ENCODE results near the gene RREB1. TPM values are rescaled to one million over a fixed set of nuclear protein-coding genes. Genes with fewer than 3 reads are reported as not detected.
A peak's percentile ranks its signal among the peaks of the same experiment; 100 is the strongest.

RREB1 gene
- total RNA-seq, 1 donor from 2014 or later, result 12.7 TPM

- H3K27ac Mint-ChIP-seq, result no peak overlapping the region
- H3K4me3 Mint-ChIP-seq, result no peak overlapping the region
- no peak for DNase-seq (ENCODE audit: low spot score)
- peaks cover 13% of the 10 kb centered on the region for H3K4me1 Mint-ChIP-seq (ENCODE audit: low read depth)
- H3K9me3 Mint-ChIP-seq, result no peaks in the 10 kb centered on the region
- peaks cover 67% of the 10 kb centered on the region for H3K27me3 Mint-ChIP-seq (ENCODE audit: insufficient read depth)
- intact Hi-C loops (cut with micrococcal nuclease), result no loop called here
- H3K36me3 Mint-ChIP-seq (ENCODE audit: low read depth), result no peaks in the 10 kb centered on the region
Observed at GRCh38 chr6:7075341-7076000, 32.3 kb upstream of the RREB1 start.

DNA sequence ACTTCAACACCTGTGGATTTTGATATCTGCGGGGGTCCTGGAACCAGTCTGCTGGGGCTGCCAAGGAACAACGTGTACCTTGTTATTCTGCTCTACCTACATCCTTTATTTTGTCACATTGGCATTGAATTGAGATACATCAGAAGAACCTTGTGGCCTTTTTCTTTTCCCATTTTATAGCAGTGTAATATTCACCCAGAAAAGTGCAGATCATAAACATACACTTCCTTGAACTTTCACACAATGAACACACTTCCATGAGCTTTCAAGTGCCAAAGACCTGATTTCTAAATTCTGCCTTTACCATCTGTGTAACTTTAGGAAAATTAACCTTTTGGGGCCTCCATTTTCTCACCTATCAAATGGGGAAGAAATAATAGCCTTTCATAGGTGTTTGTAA lies 29.9 kb upstream of the RREB1 start:
- Mint-ChIP-seq H3K36me3 (ENCODE audit: low read depth) (no peaks in the 10 kb centered on the region), H3K9me3 (no peaks in the 10 kb centered on the region), H3K27ac (no peak overlapping the region), H3K27me3 (ENCODE audit: insufficient read depth) (peaks cover 73% of the 10 kb centered on the region), H3K4me1 (ENCODE audit: low read depth) (peaks cover 13% of the 10 kb centered on the region), H3K4me3 (no peak overlapping the region)
- intact Hi-C loops (cut with micrococcal nuclease), result no loop called here
- no peak for DNase-seq (ENCODE audit: low spot score)

DNA sequence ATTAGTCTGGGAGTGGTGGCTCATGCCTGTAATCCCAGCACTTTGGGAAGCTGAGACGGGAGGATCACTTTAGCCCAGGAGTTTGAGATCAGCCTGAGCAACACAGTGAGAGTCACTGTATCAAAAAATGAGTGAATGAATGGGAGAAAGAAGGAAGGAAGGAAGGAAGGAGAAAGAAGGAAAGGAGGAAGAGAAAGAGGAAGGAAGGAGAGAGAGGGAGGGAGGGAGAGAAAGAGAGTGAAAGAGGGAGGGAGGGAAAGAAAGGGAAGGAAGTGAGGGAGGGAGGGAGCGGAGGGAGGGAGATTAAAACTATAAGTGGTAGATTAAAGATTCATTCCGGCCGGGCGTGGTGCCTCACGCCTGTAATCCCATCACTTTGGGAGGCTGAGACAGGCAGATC lies 28.9 kb upstream of the RREB1 start:
- no peak overlapping the region for H3K4me3 Mint-ChIP-seq
- no peak for DNase-seq (ENCODE audit: low spot score)
- no peaks in the 10 kb centered on the region for H3K9me3 Mint-ChIP-seq
- intact Hi-C loops (cut with micrococcal nuclease), result no loop called here
- H3K4me1 Mint-ChIP-seq (ENCODE audit: low read depth), result peaks cover 5% of the 10 kb centered on the region
- no peak overlapping the region for H3K27ac Mint-ChIP-seq
- H3K27me3 Mint-ChIP-seq (ENCODE audit: insufficient read depth), result peaks cover 73% of the 10 kb centered on the region
- H3K36me3 Mint-ChIP-seq (ENCODE audit: low read depth), result no peaks in the 10 kb centered on the region

DNA sequence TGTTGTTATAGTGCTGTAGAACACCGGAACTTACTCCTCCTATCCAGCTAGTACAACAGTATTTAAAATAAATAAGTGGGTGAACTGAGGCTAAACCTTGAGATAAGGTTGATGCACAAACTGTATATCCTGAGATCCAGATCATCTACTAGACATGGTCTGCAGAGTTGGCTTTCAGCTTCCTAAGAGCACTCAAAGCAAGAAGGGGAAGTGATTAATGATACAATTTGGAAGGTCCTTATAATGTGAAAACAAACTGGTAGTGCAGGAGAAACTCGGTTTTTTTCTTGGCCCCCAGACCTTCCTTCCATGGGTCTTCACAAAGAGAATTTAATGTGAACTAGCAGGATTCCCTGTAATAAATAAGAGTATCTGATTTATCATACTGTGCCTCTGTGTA lies 27.4 kb upstream of the RREB1 start:
- Mint-ChIP-seq H3K36me3 (ENCODE audit: low read depth) (no peaks in the 10 kb centered on the region), H3K27ac (no peak overlapping the region), H3K4me3 (no peak overlapping the region), H3K9me3 (no peaks in the 10 kb centered on the region), H3K27me3 (ENCODE audit: insufficient read depth) (peaks cover 81% of the 10 kb centered on the region), H3K4me1 (ENCODE audit: low read depth) (no peaks in the 10 kb centered on the region)
- intact Hi-C loops (cut with micrococcal nuclease), result no loop called here
- DNase-seq (ENCODE audit: low spot score), result no peak

DNA sequence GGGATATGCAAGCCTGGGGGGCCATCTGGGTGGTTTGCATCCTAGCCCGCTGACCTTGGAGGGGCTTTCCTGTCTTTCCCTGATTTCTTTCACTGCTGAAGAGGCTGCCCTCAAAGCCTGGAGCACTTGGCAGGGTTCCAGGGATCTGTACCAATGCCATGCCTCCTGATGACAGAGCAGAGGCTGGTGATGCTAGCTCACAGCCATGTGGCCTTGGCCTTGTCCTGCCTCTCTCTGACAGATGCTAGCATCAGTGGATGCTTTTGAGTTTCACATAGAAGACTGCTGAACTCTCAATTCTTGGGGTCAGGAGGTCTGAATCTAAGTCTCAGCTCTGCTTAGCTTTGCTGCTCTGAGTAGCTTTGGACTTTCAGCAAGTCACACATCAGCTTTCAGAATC lies 21.9 kb upstream of the RREB1 start:
- DNase-seq (ENCODE audit: low spot score), result no peak
- Mint-ChIP-seq H3K27me3 (ENCODE audit: insufficient read depth) (peaks cover 87% of the 10 kb centered on the region), H3K9me3 (no peaks in the 10 kb centered on the region), H3K4me3 (no peak overlapping the region), H3K27ac (no peak overlapping the region), H3K4me1 (ENCODE audit: low read depth) (peaks cover 27% of the 10 kb centered on the region), H3K36me3 (ENCODE audit: low read depth) (no peaks in the 10 kb centered on the region)
- intact Hi-C loops (cut with micrococcal nuclease), result loop anchor here (1.0 to 5.0 kb wide), 3 partner anchors 12 to 289 kb away; no protein-coding TSS in a partner anchor

DNA sequence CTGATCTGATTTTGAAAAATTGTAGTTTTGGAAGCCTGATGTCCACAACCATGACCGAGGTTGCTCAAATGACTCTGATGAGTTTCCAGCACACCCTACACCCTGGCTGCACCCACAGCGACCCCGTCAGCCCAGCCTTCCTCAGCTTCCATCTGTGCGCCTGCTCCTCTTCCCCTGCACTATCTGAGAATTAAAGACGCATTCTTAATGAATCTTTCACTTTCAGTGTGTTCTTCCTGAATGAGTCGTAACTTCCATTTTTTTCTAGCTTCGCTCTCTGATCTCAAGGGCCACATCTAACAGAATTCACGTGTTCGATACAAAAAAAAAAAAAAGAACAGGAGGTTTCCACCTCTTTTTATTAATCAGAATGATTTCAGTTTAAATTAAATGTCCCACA lies 21.3 kb upstream of the RREB1 start:
- H3K4me1 Mint-ChIP-seq (ENCODE audit: low read depth), result peaks cover 27% of the 10 kb centered on the region
- peak overlapping the region; percentile 63 for H3K4me3 Mint-ChIP-seq
- no peaks in the 10 kb centered on the region for H3K36me3 Mint-ChIP-seq (ENCODE audit: low read depth)
- H3K27ac Mint-ChIP-seq, result no peak overlapping the region
- peaks cover 81% of the 10 kb centered on the region for H3K27me3 Mint-ChIP-seq (ENCODE audit: insufficient read depth)
- intact Hi-C loops (cut with micrococcal nuclease), result loop anchor here (1.0 to 5.0 kb wide), 3 partner anchors 12 to 289 kb away; no protein-coding TSS in a partner anchor
- DNase-seq (ENCODE audit: low spot score), result no peak
- no peaks in the 10 kb centered on the region for H3K9me3 Mint-ChIP-seq

DNA sequence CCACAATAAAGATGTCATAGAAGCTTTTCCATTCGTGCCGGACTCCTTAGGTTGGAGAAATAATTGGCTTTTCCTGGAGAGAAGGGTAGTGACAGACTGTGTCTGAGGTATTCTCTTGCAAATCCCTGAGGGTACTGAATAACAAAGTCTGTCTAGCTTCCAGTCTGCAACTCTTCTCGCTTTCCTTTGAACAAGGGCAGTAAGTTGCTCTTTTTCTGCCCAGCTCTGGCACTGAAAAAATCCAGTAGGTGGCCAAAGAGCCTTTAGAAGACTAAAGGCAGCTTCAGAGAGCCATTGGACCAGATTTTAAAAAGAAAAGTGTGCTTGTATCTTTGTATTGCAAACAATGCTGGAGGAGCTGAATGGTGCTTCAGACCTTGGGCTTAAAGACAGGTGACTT lies 20.7 kb upstream of the RREB1 start:
- Mint-ChIP-seq H3K9me3 (no peaks in the 10 kb centered on the region), H3K27me3 (ENCODE audit: insufficient read depth) (peaks cover 78% of the 10 kb centered on the region), H3K27ac (no peak overlapping the region), H3K4me1 (ENCODE audit: low read depth) (peaks cover 27% of the 10 kb centered on the region), H3K36me3 (ENCODE audit: low read depth) (no peaks in the 10 kb centered on the region), H3K4me3 (peak overlapping the region; percentile 63)
- intact Hi-C loops (cut with micrococcal nuclease), result loop anchor here (1.0 to 5.0 kb wide), 3 partner anchors 20 to 290 kb away; partner anchors contain the start of gene RREB1
- no peak for DNase-seq (ENCODE audit: low spot score)

DNA sequence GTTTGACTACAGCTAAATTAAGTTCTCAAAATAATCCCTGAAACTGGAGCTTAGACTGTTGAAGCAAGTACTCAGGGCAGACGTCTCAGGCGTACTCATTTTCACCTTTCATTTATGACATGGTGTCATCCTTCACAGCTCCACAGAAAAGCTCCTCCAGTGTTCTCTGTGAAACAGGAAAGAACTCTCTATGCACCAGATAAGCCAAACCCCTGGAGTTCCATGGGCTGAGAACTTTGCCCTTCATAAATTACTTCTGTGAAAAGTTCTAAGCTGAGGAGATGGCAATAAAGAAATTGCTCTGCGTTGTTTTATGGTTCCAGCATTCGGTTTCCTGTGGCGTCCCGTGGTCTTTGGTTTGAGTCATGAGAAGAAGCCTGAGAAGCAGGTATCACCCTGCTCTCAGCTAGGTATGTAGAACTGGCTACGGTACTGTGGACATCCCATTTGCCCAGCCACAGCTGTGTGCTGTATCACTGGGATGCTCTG lies 20.2 kb upstream of the RREB1 start:
- intact Hi-C loops (cut with micrococcal nuclease), result loop anchor here (1.0 to 5.0 kb wide), 3 partner anchors 20 to 290 kb away; partner anchors contain the start of gene RREB1
- Mint-ChIP-seq H3K9me3 (no peaks in the 10 kb centered on the region), H3K36me3 (ENCODE audit: low read depth) (no peaks in the 10 kb centered on the region), H3K4me3 (peak overlapping the region; percentile 63), H3K4me1 (ENCODE audit: low read depth) (peaks cover 27% of the 10 kb centered on the region), H3K27ac (no peak overlapping the region), H3K27me3 (ENCODE audit: insufficient read depth) (peaks cover 76% of the 10 kb centered on the region)
- DNase-seq (ENCODE audit: low spot score), result peak; percentile 20

GRCh38 chr6:7088076-7088742 lies 19.6 kb upstream of the RREB1 start:
- no peak for DNase-seq (ENCODE audit: low spot score)
- H3K27me3 Mint-ChIP-seq (ENCODE audit: insufficient read depth), result peaks cover 71% of the 10 kb centered on the region
- no peaks in the 10 kb centered on the region for H3K9me3 Mint-ChIP-seq
- intact Hi-C loops (cut with micrococcal nuclease), result loop anchor here (5.0 kb wide), 2 partner anchors 171 to 291 kb away; no protein-coding TSS in a partner anchor
- no peak overlapping the region for H3K27ac Mint-ChIP-seq
- H3K4me1 Mint-ChIP-seq (ENCODE audit: low read depth), result peaks cover 27% of the 10 kb centered on the region
- no peaks in the 10 kb centered on the region for H3K36me3 Mint-ChIP-seq (ENCODE audit: low read depth)
- no peak overlapping the region for H3K4me3 Mint-ChIP-seq

DNA sequence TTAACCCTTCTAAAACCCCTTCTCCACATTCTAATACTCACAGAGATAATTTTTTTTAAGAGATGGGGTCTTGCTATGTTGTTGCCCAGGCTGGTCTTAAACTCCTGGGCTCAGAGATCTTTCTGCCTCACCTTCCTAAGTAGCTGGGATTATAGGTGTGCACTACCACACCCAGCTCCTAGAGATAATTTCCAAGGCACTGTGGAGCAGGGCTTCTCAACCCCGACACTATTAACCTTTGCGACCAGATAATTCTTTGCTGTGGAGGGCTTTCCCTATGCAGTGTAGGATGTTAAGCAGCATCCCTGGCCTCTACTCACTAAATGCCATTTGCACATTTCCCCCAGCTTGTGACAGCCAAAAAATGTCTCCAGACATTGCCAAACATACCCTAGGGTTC lies 8.8 kb upstream of the RREB1 start:
- Mint-ChIP-seq H3K27me3 (ENCODE audit: insufficient read depth) (peaks cover 62% of the 10 kb centered on the region), H3K4me3 (no peak overlapping the region), H3K27ac (no peak overlapping the region), H3K4me1 (ENCODE audit: low read depth) (no peaks in the 10 kb centered on the region), H3K36me3 (ENCODE audit: low read depth) (no peaks in the 10 kb centered on the region), H3K9me3 (no peaks in the 10 kb centered on the region)
- intact Hi-C loops (cut with micrococcal nuclease), result no loop called here
- DNase-seq (ENCODE audit: low spot score), result no peak

GRCh38 chr6:7100072-7100752 lies 7.5 kb upstream of the RREB1 start:
- H3K27ac Mint-ChIP-seq, result no peak overlapping the region
- no peaks in the 10 kb centered on the region for H3K9me3 Mint-ChIP-seq
- no peak overlapping the region for H3K4me3 Mint-ChIP-seq
- H3K4me1 Mint-ChIP-seq (ENCODE audit: low read depth), result no peaks in the 10 kb centered on the region
- intact Hi-C loops (cut with micrococcal nuclease), result no loop called here
- H3K36me3 Mint-ChIP-seq (ENCODE audit: low read depth), result no peaks in the 10 kb centered on the region
- peaks cover 58% of the 10 kb centered on the region for H3K27me3 Mint-ChIP-seq (ENCODE audit: insufficient read depth)
- no peak for DNase-seq (ENCODE audit: low spot score)

DNA sequence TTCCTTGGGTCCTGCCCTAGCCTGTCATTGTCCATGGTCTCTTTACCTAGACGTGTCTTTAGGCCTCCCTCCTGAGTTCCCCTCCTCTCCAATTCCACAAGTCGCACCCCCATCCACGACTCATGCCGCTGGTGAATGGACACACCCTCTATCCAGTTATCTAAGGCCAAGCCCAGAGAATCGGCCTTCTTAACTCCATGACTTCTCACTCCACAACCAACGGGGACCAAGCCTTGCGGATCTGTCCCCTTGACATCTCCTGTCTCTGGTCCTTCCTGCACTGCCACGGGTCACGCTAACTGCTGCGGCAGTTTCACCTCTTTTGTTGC lies 7.0 kb upstream of the RREB1 start:
- Mint-ChIP-seq H3K4me3 (no peak overlapping the region), H3K36me3 (ENCODE audit: low read depth) (no peaks in the 10 kb centered on the region), H3K27me3 (ENCODE audit: insufficient read depth) (peaks cover 57% of the 10 kb centered on the region), H3K27ac (no peak overlapping the region), H3K4me1 (ENCODE audit: low read depth) (no peaks in the 10 kb centered on the region), H3K9me3 (no peaks in the 10 kb centered on the region)
- intact Hi-C loops (cut with micrococcal nuclease), result no loop called here
- no peak for DNase-seq (ENCODE audit: low spot score)

GRCh38 chr6:7101290-7101689 lies 6.5 kb upstream of the RREB1 start:
- no peak overlapping the region for H3K4me3 Mint-ChIP-seq
- no peak for DNase-seq (ENCODE audit: low spot score)
- H3K27me3 Mint-ChIP-seq (ENCODE audit: insufficient read depth), result peaks cover 57% of the 10 kb centered on the region
- H3K4me1 Mint-ChIP-seq (ENCODE audit: low read depth), result peaks cover 3% of the 10 kb centered on the region
- H3K9me3 Mint-ChIP-seq, result no peaks in the 10 kb centered on the region
- intact Hi-C loops (cut with micrococcal nuclease), result no loop called here
- H3K36me3 Mint-ChIP-seq (ENCODE audit: low read depth), result no peaks in the 10 kb centered on the region
- no peak overlapping the region for H3K27ac Mint-ChIP-seq
